NCI-H82 (cell line): ENCODE measurements around the gene KDM6B.
"Not testable (repeated sequence)": the region's sequence is repeated elsewhere in the genome, so short reads cannot be mapped to it uniquely, and the experiment has no call there.

ENCODE experiments used
- DNase-seq: peaks from one replicate; lab custom pipeline; 2025; lab: John Stamatoyannopoulos, UW

Gene KDM6B, protein sequence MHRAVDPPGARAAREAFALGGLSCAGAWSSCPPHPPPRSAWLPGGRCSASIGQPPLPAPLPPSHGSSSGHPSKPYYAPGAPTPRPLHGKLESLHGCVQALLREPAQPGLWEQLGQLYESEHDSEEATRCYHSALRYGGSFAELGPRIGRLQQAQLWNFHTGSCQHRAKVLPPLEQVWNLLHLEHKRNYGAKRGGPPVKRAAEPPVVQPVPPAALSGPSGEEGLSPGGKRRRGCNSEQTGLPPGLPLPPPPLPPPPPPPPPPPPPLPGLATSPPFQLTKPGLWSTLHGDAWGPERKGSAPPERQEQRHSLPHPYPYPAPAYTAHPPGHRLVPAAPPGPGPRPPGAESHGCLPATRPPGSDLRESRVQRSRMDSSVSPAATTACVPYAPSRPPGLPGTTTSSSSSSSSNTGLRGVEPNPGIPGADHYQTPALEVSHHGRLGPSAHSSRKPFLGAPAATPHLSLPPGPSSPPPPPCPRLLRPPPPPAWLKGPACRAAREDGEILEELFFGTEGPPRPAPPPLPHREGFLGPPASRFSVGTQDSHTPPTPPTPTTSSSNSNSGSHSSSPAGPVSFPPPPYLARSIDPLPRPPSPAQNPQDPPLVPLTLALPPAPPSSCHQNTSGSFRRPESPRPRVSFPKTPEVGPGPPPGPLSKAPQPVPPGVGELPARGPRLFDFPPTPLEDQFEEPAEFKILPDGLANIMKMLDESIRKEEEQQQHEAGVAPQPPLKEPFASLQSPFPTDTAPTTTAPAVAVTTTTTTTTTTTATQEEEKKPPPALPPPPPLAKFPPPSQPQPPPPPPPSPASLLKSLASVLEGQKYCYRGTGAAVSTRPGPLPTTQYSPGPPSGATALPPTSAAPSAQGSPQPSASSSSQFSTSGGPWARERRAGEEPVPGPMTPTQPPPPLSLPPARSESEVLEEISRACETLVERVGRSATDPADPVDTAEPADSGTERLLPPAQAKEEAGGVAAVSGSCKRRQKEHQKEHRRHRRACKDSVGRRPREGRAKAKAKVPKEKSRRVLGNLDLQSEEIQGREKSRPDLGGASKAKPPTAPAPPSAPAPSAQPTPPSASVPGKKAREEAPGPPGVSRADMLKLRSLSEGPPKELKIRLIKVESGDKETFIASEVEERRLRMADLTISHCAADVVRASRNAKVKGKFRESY (N-terminal part only)

DNA sequence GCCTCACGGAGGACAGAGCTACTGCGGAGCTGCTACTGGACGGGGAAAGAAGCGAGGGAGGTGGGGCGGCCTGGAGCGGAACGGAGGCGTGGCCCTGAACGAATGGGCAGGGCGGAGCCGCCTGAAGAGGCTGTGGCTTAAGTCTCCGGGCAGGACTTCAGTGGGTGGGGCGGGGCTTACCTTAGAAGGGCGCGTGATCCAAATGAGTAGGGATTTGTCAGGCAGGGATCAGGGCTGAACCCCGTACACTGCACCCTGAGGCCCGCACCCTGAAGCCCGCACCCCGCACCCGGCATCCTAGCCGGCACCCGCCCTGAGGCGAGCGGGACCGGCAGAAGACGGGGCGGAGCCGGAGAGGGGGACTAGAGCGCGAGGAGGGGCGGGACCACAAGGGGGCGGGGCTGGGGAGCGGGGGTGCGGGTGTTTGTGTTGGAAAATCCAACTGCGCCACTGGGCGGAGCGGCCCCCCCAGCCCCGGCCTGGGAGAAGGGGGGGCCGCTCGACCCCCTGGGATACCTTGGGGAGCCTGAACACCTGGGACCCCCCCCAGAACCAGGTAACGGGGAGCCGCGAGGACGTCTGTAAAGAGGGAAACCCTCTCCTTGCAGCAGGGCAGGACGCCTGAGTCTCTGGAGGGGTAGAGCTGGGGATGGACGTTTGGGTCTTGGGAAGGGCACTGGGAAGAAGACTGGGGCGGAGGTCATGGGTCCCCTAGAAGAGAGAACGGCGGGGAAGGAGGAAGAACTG is at the start of gene KDM6B:
Gene KDM6B (plus strand): TSS at position 423 of the 747 bp plus-strand sequence. CDS start 11,338 bp downstream, outside the sequence.
- DNase-seq = peak; percentile 98

DNA sequence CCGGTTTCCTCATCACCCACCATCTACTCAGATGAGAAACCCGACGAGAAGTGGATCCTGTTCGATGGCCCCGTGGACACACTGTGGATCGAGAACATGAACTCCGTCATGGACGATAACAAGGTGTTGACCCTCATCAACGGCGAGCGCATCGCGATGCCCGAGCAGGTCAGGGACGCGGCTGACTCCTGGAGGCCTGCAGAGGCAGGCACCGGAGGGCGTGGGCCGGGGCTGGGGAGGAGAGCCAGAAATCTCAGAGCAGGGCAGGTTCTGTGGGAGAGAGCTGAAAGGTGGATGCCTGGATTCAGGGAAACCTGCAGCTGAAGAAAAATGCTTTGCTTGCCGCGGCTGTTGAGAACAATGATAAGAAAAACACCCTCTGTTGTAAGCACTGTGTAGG is 47.2 kb upstream of the KDM6B start:
- DNase-seq = no peak

DNA sequence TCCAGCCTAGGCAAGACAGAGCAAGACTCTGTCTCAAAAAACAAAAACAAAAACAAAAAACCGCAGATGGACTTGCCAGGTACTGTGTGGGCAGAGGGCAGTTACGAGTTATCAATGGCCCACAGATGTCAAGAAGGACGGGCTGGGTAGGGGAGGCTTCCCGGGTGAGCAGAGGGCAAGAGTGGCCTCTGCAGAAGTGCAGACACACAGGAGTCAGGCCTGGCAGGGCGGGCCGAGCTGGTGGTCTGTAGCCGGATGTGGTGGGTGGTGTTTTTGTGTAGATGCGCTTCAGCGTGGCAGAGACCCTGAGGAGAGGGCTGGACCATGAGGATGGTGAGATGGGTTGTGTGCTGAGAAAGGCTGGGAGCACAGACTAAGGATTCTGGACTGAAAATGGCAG is 44.9 kb upstream of the KDM6B start:
- DNase-seq = no peak

DNA sequence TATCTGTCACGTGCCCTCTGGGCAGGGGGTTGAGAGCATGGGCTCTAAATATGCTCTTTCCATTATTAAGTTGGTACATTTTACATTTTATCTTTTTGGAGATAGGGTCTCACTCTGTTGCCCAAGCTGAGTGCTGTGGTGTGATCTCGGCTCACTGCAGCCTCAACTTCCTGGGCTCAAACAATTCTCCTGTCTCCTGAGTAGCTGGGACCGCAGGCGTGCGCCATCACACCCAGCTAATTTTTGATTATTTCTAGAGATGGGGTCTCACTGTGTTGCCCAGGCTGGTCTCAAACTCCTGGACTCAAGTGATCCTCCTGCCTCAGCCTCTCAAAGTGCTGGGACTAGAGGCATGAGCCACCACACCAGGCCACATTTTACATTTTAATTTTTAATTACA is 43.9 kb upstream of the KDM6B start:
- no peak for DNase-seq

DNA sequence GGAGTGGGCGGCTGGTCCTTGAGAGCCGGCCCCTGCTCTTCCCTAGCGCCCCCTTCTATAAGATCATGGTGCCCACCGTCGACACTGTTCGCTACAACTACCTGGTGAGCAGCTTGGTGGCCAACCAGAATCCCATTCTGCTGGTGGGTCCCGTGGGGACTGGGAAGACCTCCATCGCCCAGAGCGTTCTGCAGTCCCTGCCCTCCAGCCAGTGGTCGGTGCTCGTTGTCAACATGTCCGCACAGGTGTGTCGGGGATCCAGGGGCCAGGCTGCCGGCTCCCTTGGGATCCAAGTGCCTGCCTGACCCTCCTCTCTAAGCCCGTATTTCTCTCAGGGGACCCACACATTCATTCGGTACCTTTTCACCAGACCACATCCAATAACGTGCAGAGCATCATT is 41.4 kb upstream of the KDM6B start:
- DNase-seq = no peak

DNA sequence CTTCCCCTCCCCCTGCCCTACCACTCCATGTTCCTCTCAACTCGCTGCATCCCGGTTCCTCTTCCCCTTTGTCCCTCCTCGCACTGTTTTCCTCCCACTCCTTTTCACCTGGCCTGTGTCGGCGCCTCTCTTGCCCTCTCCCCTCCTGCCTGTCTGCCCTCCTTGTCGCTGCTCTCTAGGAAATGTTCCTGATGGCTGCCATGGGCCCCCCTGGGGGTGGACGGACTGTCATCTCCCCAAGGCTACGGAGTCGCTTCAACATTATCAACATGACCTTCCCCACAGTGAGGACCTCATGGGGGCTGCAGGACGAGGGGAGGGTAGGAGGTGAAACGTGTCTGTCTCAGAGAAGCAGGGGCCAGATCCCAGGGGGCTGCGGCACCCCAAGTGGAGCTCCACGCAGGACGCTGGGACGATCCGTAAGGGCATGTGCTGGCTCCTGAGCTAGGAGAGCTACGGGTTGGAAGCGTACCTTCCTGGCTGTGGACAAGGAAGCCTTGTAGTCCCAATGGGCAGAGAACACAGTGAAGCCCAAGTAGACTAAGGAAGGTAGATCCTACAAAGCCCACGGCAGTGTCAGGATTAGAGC is 39.8 kb upstream of the KDM6B start:
- DNase-seq = no peak

DNA sequence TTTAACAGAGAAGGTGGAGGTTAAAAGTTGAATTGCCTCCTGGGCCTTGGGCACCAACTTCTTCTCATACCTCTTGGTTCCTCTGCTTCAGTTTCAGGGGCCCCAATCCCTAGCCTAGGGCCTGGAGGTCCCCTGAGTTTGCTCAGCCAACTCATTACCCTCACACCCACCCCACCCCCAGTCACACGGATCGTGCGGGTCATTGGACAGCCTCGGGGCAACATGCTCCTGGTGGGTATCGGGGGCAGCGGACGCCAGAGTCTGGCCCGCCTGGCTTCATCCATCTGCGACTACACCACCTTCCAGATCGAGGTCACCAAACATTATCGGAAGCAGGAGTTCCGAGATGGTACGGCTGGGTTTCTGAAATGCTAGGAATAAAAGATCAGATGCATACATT is 36.0 kb upstream of the KDM6B start:
- DNase-seq = no peak

DNA sequence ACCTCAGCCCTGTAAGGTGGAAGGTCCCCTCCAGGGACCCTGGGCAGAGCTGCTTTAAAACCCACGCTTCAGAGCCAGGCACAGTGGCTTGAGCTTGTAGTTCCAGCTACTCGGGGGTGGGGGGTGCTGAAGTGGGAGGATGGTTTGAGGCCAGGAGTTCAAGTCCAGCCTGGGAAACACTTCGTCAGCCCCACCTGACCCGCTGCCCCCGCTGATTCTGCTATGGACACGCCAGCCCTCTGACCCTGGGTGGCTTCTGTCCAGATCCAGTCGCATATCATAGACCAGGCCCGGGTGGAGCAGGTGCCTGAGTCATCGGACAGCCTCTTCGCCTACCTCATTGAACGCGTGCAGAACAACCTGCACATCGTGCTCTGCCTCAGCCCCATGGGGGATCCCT is 35.2 kb upstream of the KDM6B start:
- DNase-seq = no peak

DNA sequence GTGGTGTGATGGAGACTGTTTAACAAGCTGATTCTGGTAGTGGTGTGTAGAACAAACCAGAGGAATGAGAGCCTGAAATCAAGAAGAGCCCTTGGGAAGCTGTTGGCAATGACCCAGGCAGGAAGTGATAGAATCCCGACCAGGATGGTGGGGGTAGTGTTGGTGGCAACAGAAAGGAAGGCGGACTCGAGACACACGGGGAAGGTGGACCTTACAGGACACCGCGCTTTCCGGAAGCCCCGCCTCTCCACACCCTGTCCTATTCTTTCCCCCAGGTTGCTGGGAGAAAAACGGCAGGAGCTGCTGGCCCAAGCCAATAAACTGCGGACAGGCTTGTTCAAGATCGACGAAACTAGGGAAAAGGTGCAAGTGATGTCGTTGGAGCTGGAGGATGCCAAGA is 30.0 kb upstream of the KDM6B start:
- DNase-seq = no peak

DNA sequence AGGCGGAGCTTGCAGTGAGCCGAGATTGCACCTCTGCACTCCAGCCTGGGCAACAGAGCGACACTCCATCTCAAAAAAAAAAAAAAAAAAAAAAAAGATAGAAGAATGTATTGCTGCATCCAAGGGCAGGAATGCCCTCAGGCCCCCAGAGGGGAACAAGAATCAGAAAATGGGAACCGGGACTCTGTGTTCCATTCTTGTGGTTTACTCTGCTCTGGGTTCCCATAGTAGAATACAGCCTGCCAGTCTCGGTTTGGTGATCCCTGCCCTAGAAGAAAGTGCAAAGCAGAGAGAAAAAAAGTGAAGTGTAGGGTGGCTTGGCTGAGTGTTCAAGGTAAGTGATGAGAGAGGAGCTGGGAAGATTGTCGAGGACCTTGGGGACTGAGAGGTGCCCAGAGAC is 27.4 kb upstream of the KDM6B start:
- no peak for DNase-seq

DNA sequence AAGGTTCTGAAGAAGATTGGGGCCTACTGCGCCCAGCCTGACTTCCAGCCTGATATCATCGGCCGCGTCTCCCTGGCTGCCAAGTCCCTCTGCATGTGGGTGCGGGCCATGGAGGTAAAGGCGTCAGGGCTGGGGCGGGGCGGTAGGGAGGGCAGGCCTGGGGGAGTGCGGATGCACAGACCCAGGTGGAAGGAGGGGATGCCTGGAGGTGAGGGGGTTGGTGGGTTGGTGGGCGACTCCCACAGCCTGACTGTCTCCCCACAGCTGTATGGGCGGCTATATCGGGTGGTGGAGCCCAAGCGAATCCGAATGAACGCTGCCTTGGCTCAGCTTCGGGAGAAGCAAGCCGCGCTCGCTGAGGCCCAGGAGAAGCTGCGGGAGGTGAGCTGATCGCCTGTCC is 26.8 kb upstream of the KDM6B start:
- no peak for DNase-seq

DNA sequence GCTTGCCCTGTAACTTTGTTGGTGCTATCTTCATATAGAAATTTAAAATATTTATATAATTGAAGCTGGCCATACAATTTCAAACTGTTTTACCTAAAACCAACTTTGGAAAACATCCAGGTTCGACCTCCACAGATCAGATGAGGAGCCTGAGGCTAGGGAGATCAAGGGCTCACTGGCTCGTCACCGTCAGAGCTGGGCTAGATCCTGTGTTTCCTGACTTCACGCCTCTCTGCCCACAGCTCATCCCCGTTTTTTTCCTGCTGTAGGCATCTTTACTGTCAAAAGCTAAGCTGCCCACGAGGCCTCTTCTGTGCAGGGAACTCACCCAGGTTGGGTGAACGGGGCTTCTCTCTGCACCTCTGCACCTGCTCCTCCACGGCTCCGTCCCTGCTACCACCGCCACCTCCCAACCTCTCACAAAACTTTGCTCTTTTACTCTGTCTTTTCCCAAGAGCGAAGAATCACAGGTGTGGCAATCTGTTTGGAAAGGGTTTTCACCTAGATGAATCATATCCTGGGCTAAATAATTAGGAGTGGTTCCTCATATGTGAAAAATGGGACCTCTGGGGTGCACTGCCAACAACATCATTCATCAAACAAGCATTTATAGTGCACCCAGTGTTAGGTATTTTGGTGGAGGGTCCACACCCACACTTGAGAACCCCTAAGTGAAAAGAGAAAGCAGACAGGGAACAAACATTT is 24.8 kb upstream of the KDM6B start:
- DNase-seq = no peak

DNA sequence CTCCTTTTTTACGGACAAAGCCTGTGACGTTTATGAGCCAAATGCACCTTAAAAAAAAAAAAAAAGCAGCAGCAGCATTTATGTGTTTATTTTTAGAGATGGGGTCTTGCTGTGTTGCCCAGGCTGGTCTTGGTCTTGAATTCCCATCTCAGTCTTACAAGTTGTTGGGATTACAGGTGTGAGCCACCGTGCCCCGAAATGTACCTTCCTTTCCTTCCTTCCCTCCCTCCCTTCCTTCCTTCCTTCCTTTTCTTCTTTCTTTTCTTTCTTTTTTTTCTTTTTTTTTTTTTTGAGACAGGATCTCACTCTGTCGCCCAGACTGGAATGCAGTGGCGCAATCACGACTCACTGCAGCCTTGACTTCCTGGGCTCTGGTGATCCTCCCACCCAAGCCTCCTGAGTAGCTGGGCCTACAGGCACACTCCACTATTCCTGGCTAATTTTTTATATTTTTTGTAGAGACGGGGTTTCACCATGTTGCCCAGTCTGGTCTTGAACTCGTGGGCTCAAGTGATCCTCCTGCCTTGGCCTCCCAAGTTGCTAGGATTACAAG is 24.1 kb upstream of the KDM6B start:
- not testable (repeated sequence) for DNase-seq

DNA sequence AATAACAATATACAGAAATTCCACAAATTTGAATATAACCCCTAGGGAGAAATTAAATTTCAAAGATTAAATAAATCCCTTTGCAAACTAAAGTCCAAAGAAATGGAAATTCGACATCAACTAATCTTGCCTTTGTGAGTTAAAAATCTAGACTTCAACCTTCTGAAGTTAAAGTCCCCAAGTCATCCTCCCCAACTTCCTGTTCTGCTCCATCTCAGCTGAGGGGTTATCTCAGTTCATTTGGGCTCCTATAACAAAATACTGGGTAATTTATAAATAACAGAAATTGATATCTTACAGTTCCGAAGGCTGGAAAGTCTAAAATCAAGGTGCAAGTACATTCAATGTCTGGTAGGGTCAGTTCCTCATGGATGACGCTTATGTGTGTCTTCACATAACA is 22.8 kb upstream of the KDM6B start:
- DNase-seq = no peak

DNA sequence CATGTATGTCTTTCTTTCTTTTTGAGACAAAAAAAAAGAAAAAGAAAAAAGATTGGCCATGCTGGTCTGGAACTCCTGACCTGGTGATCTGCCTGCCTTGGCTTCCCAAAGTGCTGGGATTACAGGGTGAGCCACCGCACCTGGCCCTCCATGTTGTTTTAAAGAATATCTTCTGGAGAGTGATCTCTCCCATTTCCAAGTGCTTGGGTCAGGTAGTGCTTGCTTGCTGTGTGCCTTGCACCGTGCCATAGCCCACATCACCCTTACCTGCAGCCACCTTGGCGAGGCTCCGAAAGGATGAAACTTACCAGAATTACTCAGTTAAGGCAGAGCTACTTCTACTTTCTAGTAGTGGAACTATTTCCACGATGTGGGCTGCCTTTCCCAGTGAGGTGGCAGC is 19.0 kb upstream of the KDM6B start:
- DNase-seq = no peak

DNA sequence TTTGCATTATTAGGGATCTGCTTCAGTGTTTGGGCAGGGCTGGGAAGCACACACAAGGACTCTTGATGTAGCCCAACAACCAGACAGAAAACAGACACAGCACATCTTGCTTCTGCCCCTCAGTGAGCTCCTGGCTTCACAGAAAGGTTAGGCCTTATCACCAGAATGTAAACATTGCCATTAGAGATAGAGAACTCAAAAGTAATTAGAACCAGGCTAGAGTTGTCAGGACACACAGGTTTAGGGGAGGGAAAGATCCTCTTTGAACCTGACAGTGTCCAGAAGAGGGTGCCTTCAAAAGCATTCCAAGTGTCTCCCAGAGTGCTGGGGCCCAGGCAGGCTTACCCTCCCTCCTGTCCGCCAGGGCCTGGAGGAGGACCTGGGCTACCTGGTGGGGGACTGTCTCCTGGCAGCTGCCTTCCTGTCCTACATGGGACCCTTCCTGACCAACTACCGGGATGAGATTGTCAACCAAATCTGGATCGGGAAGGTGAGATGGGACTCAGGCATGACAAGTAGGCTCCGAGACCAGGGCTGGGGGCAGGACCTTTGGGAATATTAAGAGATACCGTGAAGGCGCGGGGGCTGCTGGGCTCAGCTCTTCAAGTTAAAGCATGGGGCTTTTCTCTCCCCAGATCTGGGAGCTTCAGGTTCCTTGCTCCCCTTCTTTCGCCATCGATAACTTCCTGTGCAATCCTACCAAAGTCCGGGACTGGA is 16.9 kb upstream of the KDM6B start:
- no peak for DNase-seq

DNA sequence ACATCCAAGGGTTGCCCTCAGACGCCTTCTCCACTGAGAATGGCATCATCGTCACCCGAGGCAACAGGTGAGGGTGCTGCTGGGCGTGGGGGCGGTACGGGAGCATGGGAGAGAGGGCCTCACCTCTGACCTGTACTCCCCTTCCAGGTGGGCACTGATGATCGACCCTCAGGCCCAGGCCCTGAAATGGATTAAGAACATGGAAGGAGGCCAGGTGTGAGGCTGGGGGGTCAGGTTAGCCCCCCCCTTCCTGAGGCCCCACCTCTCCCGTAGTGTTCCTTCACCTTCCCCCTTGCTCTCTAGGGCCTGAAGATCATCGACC is 16.4 kb upstream of the KDM6B start:
- no peak for DNase-seq

DNA sequence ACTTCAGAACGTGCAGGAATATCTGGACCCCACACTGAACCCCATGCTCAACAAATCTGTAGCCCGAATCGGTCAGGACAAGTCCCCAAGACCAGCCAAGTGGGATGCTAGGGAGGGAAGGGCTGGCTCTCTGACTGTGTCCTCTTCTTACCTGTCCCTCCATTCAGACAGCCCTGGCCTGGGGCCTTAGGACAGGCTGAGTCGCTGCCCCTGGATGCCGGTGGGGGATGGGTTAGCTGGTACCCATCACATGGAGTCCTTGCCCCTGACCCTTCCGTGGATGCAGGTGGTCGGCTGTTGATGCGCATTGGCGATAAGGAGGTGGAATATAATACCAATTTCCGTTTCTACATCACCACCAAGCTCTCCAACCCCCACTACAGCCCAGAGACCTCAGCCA is 16.0 kb upstream of the KDM6B start:
- DNase-seq = no peak

DNA sequence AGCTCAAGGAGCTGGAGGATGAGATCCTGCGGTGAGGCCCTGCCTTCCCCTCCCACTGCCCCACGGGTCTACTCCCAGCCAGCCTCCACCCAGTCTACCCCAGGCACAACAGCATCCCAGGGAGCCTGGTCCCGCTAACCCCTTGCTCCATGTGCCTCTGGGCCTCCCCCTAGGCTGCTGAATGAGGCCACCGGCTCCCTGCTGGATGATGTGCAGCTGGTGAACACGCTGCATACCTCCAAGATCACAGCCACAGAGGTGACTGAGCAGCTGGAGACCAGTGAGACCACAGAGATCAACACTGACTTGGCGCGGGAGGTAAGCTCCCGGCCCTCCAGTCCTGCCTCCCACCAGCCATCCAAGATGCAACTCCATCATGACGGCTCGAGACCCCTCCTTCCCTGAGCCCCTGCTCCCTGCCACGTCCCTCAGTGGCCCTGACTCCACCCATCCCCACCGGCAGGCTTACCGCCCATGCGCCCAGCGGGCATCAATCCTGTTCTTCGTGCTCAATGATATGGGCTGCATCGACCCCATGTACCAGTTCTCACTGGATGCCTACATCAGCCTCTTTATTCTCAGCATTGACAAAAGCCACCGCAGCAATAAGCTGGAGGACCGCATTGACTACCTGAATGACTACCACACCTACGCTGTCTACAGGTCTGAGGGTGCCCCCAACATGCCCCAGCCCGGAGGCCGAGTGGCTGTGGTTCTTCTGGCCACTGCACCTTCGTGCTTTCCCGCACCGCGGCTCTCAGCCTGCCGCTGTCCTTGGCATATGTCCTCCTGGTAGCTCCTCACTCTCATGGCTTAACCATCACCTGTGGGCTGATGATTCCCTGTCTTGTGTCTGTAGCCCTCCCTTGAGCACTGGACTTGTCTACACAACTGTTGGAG is 15.0 kb upstream of the KDM6B start:
- DNase-seq = no peak
